OCI-LY1 (cell line): ENCODE results near the gene THSD7A.

Source experiments
- CTCF ChIP-seq: fragments of 200-600 bp; sonication (generic), shearing (Covaris generic); IDR thresholded peaks from 2 replicates; pipeline ENCODE4 v1.5.1; 2017; ENCODE audit warnings: mild to moderate bottlenecking, antibody characterized with exemption, low read length, moderate library complexity, mixed read lengths
- EZH2 ChIP-seq: fragments of 200-600 bp; sonication (generic), shearing (Covaris generic); IDR thresholded peaks from 2 replicates; pipeline ENCODE4 v1.8.0; 2017; ENCODE audit warnings: borderline replicate concordance, mixed run types, mild to moderate bottlenecking, antibody characterized with exemption, low read length, moderate library complexity, mixed read lengths

- TF ChIP-seq CTCF (no peak), EZH2 (no peak)
These were observed 198.7 kb downstream of the THSD7A start for GRCh38 chr7:11633310-11633709.
